Stimulated activated CD4-positive, alpha-beta T cell treated with anti-CD3 and anti-CD28 coated beads, Interleukin-2, amount 100 ng/mL, for 48 hours (primary cell): ENCODE data around the gene MDH1.

Experiments
- DNase-seq, 2 donors: peaks; one replicate each; pipeline ENCODE4 v3.0.0-alpha.2; 2020

The MDH1 gene

DNA sequence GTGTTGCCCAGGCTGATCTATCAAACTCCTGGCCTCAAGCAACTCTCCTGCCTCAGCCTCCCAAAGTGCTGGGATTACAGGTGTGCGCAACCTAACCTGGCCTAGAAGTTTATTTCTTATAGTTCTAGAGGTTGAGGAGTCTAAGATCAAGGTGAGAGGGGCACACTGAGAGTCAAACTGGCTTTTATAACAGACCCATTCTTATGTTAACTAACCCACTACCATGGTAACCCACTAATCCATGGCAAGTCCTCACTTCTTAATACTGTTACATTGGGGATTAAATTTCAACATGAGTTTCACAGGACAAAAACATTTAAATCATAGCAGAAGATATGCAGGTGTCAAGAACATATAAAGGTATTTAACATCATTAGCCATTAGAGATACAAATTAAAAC, 50.6 kb downstream of the MDH1 start:
- DNase-seq, result no peak

DNA sequence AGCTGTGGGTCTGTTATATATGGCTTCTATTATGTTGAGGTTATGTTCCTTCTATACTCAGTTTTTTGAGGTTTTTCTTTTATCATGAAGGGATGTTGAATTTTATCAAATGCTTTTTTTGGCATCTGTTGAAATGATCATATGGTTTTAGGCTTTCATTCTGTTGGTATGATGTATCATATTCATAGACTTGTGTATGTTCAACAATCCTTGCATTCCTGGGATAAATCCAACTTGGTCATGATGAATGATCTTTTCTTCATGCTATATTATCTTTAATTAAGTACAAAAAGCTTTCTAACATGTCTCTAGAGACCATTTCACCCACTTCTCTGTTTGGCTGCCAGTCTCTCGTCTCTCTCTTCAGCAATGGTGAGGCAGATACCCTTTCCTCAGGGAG, 54.2 kb downstream of the MDH1 start:
- DNase-seq, result no peak

DNA sequence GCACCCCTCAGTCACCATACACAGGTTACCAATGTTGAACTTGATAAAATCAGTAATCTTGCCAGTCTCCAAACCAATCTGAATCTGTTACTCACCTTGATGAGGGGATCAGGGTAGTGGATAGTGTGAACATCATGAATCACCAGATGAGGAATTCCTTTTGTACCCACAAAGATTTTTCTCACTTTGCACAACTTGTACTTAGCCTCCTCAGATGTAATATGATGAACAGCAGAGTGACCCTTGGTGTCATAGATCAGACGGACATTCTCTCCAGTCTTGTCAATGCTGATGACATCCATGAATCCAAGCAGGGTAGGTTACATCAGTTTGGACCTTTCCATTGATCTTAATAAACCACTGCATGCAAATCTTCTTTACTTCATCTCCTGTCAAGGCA, 54.7 kb downstream of the MDH1 start:
- DNase-seq, result no peak

DNA sequence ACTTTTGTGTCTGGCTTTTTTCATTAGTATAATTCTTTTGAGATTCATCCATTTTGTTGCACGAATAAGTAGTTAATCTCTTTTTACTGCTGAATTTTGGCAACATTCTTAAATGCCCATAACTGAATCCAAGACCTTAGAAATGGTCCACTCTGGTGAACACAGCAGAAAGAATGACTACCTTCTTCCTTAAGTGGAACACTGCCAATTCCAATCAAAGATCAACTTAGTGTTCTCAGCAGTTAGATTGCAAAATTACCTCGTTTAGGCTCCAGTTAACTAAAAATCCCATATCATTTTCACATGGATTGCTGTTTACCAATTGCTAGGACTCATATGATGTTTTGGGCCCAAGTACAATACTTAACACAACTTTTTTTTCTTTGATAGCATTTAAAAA, 59.9 kb downstream of the MDH1 start:
- DNase-seq, result no peak

DNA sequence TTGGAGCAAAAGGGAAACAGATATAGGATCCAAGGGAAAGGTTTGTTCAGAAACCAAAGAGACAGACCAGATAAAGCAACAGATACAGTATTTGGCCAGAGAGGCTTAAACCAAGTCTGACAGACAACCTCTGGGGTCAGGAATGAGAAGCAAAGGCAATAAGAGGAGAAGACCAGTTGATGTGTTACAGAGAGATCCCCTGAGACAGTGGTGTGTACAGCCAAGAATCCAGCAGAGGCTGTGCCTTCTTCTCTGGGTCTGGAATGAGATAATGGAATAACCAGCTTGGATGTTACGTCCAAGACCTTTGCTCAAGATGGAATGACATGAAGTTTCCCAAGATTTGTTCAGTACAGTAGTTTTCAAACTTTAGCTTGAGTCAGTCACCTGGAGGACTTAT, 61.1 kb downstream of the MDH1 start:
- no peak for DNase-seq

DNA sequence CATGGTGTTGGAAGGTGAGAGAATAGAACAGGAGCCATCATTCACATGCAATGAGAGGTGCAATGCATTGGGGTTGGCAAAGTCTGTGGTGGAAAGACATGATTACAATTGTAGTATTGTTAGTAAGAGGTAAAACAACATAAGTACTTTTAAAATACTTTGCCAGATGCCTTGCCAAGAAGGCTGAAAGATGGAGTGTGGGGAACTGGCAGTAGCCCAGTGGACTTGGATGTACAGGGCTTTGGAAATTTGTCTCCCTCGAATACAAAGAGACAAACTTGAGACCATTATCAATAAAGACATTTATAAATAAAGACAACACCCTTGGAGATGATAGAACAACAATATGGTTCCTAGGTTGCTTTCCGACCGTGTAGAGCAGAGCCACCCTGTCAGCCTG, 62.0 kb downstream of the MDH1 start:
- DNase-seq, result no peak

- DNase-seq, result no peak
These were observed 62.6 kb downstream of the MDH1 start for GRCh38 chr2:63651356-63651755.

GRCh38 chr2:63651861-63652651, 63.3 kb downstream of the MDH1 start:
- no peak for DNase-seq

GRCh38 chr2:63652652-63652985, 63.9 kb downstream of the MDH1 start:
- no peak for DNase-seq

DNA sequence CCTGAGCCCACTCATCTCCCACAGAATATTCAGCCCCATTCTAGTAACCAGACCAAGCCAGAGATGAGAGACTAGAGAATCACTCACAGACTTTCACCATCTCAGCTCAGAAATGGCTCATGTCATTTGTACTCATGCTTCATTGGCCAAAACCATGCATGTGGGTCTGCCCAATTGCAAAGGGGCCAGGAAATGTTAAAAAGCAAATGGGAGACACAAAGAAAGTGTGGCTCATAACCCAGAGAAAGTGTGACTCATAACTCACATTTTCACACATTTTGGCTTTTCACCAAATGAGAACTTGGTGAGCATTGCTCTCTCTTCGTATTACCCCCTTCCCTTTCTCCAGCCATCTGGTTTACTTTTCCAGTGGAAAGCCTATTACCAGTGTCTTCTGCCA, 66.2 kb downstream of the MDH1 start:
- DNase-seq, result no peak
